Measurements from ENCODE around the gene CLCNKB. TPM values are rescaled to one million over a fixed set of nuclear protein-coding genes. Genes with fewer than 3 reads are reported as not detected.

The CLCNKB gene
- total RNA-seq, 2 experiments from 2014 or later: not detected

- Mint-ChIP-seq H3K9me3 (no peaks in the 10 kb centered on the region), H3K4me1 (ENCODE audit: low read depth) (peaks cover 7% of the 10 kb centered on the region), H3K4me3 (no peak overlapping the region), H3K27me3 (peaks cover 7% of the 10 kb centered on the region), H3K36me3 (ENCODE audit: low read depth) (no peaks in the 10 kb centered on the region), H3K27ac (no peak overlapping the region)
- intact Hi-C loops (cut with DNase I, micrococcal nuclease): no loop called here
- no peak for TF ChIP-seq CTCF (IDR thresholded peaks at IDR 0.05)
- H3K27me3 ChIP-seq (ENCODE audit: control insufficient read depth in 1 of 2, insufficient read depth in 2 of 2, low read length in 2 of 2): no peaks in the 10 kb centered on the region
- POLR2A ChIA-PET: no interaction called here
- no peaks in the 10 kb centered on the region for H3K36me3 ChIP-seq (ENCODE audit: insufficient read depth, low read length)
- H3K27ac ChIP-seq (ENCODE audit: low read depth in 1 of 2, low read length in 2 of 2): no peak overlapping the region
- DNase-seq (no peak), ATAC-seq (ENCODE audit: poor library complexity) (no peak)
- peaks cover 10% of the 10 kb centered on the region for H3K4me1 ChIP-seq (ENCODE audit: insufficient read depth, low read length)
- no peaks in the 10 kb centered on the region for H3K9me3 ChIP-seq (ENCODE audit: control insufficient read depth in 1 of 2, insufficient read depth in 1 of 2, low read length in 2 of 2)
- no peak overlapping the region for H3K4me3 ChIP-seq (ENCODE audit: low read length)
- CTCF ChIA-PET: no interaction called here
These were observed 19.7 kb downstream of the CLCNKB start for GRCh38 chr1:16063226-16063829.

GRCh38 chr1:16063921-16064320 is 20.3 kb downstream of the CLCNKB start:
- H3K9me3 ChIP-seq (ENCODE audit: control insufficient read depth in 1 of 2, insufficient read depth in 1 of 2, low read length in 2 of 2): no peaks in the 10 kb centered on the region
- peaks cover 10% of the 10 kb centered on the region for H3K4me1 ChIP-seq (ENCODE audit: insufficient read depth, low read length)
- H3K27ac ChIP-seq (ENCODE audit: low read depth in 1 of 2, low read length in 2 of 2): no peak overlapping the region
- no peak overlapping the region for H3K27ac Mint-ChIP-seq
- CTCF ChIA-PET: no interaction called here
- ATAC-seq (ENCODE audit: poor library complexity) (no peak), DNase-seq (no peak)
- peaks cover 7% of the 10 kb centered on the region for H3K27me3 Mint-ChIP-seq
- H3K27me3 ChIP-seq (ENCODE audit: control insufficient read depth in 1 of 2, insufficient read depth in 2 of 2, low read length in 2 of 2): no peaks in the 10 kb centered on the region
- POLR2A ChIA-PET: no interaction called here
- TF ChIP-seq CTCF (IDR thresholded peaks at IDR 0.05): no peak
- H3K4me1 Mint-ChIP-seq (ENCODE audit: low read depth): peaks cover 7% of the 10 kb centered on the region
- no peaks in the 10 kb centered on the region for H3K36me3 ChIP-seq (ENCODE audit: insufficient read depth, low read length)
- intact Hi-C loops (cut with DNase I, micrococcal nuclease): no loop called here
- H3K9me3 Mint-ChIP-seq: no peaks in the 10 kb centered on the region
- H3K4me3 ChIP-seq (ENCODE audit: low read length): no peak overlapping the region
- H3K4me3 Mint-ChIP-seq: no peak overlapping the region
- H3K36me3 Mint-ChIP-seq (ENCODE audit: low read depth): no peaks in the 10 kb centered on the region

- ChIA-PET CTCF (no interaction called here), POLR2A (no interaction called here)
- no peak for ATAC-seq (ENCODE audit: poor library complexity)
- DNase-seq: no peak
- no peak overlapping the region for H3K4me3 Mint-ChIP-seq
- H3K4me3 ChIP-seq (ENCODE audit: low read length): no peak overlapping the region
- TF ChIP-seq CTCF (IDR thresholded peaks at IDR 0.05): no peak
- no peaks in the 10 kb centered on the region for H3K9me3 Mint-ChIP-seq
- H3K27ac Mint-ChIP-seq: no peak overlapping the region
- no peaks in the 10 kb centered on the region for H3K9me3 ChIP-seq (ENCODE audit: control insufficient read depth in 1 of 2, insufficient read depth in 1 of 2, low read length in 2 of 2)
- peaks cover 7% of the 10 kb centered on the region for H3K4me1 Mint-ChIP-seq (ENCODE audit: low read depth)
- peaks cover 7% of the 10 kb centered on the region for H3K27me3 Mint-ChIP-seq
- no peaks in the 10 kb centered on the region for H3K36me3 Mint-ChIP-seq (ENCODE audit: low read depth)
- H3K36me3 ChIP-seq (ENCODE audit: insufficient read depth, low read length): no peaks in the 10 kb centered on the region
- no peak overlapping the region for H3K27ac ChIP-seq (ENCODE audit: low read depth in 1 of 2, low read length in 2 of 2)
- intact Hi-C loops (cut with DNase I, micrococcal nuclease): no loop called here
- H3K27me3 ChIP-seq (ENCODE audit: control insufficient read depth in 1 of 2, insufficient read depth in 2 of 2, low read length in 2 of 2): no peaks in the 10 kb centered on the region
- H3K4me1 ChIP-seq (ENCODE audit: insufficient read depth, low read length): peaks cover 13% of the 10 kb centered on the region
These were observed 21.1 kb downstream of the CLCNKB start for GRCh38 chr1:16064536-16065268.

All from CD4-positive, alpha-beta T cell (primary cell).